GM23248 (cell line): Measurements from ENCODE around the gene PCSK5.

ENCODE experiments used
- EZH2 ChIP-seq: fragments of 200-600 bp; sonication (generic); IDR thresholded peaks from 2 replicates; pipeline ENCODE4 v1.6.1; 2018; ENCODE audit warnings: antibody characterized with exemption, mild to moderate bottlenecking; ENCODE audit not compliant: insufficient read depth, poor library complexity, severe bottlenecking
- EZH2phosphoT487 ChIP-seq: fragments of 200-600 bp; sonication (generic); IDR thresholded peaks from 2 replicates; pipeline ENCODE4 v1.6.1; 2018; ENCODE audit warnings: antibody characterized with exemption, moderate library complexity, mild to moderate bottlenecking, low read depth; ENCODE audit not compliant: insufficient read depth

GRCh38 chr9:75894566-75894965, 4.1 kb downstream of the PCSK5 start:
- TF ChIP-seq EZH2phosphoT487, result no peak
- TF ChIP-seq EZH2, result no peak
